ENCODE data around the gene CTF1. TPM values are rescaled to one million over a fixed set of nuclear protein-coding genes. Genes with fewer than 3 reads are reported as not detected.

CTF1 gene
- total RNA-seq, 1 donor from 2014 or later: 5.1 TPM

DNA sequence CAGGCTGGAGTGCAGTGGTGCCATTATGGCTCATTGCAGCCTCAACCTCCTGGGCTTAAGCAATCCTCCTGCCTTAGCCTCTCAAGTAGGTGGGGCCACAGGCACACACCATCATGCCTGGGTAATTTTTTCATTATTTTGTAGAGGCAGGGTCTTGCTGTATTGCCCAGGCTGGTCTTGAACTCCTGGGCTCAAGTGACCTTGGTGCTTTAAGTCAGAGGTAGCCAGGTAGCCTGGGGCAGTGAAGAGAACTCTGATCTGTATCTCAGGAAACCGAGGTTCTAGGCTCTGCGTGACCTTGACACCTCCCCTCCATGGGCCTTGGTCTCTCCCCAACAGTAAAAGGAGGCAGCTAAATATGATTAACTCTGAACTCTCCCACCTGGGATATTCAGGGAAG, 3.4 kb downstream of the CTF1 start:
- H3K4me1 Mint-ChIP-seq (ENCODE audit: low read depth): peaks cover 15% of the 10 kb centered on the region
- H3K36me3 Mint-ChIP-seq (ENCODE audit: insufficient read depth): no peaks in the 10 kb centered on the region
- TF ChIP-seq, protein P1, sequence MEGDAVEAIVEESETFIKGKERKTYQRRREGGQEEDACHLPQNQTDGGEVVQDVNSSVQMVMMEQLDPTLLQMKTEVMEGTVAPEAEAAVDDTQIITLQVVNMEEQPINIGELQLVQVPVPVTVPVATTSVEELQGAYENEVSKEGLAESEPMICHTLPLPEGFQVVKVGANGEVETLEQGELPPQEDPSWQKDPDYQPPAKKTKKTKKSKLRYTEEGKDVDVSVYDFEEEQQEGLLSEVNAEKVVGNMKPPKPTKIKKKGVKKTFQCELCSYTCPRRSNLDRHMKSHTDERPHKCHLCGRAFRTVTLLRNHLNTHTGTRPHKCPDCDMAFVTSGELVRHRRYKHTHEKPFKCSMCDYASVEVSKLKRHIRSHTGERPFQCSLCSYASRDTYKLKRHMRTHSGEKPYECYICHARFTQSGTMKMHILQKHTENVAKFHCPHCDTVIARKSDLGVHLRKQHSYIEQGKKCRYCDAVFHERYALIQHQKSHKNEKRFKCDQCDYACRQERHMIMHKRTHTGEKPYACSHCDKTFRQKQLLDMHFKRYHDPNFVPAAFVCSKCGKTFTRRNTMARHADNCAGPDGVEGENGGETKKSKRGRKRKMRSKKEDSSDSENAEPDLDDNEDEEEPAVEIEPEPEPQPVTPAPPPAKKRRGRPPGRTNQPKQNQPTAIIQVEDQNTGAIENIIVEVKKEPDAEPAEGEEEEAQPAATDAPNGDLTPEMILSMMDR (IDR thresholded peaks at IDR 0.05; ENCODE audit: unreplicated experiment): no peak

DNA sequence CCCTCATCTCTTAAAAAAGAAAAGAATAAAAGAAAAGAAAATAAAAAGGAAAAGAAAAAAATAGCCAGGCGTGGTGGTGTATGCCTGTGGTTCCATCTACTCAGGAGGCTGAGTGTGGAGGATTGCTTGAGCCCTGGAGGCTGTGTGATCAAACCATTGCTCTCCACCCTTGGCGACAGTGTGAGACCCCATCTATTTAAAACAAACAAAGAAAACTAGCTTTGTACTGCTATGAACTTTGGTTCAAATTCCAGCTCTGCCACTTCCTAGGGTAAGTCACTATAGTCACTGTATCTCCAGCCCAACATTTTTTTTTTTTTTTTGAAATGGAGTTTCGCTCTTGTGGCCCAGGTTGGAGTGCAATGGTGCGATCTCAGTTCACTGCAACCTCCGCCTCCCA, 4.2 kb downstream of the CTF1 start:
- H3K27ac Mint-ChIP-seq: no peak overlapping the region

More for the DNA sequence above, 3.4 kb downstream of the CTF1 start:
- no peaks in the 10 kb centered on the region for H3K9me3 Mint-ChIP-seq (ENCODE audit: low read depth)
- no peak overlapping the region for H3K4me3 Mint-ChIP-seq (ENCODE audit: low read depth)
- DNase-seq (ENCODE audit: low spot score, unreplicated experiment): no peak
- no peak overlapping the region for H3K27ac Mint-ChIP-seq
- H3K27me3 Mint-ChIP-seq: no peaks in the 10 kb centered on the region

DNA sequence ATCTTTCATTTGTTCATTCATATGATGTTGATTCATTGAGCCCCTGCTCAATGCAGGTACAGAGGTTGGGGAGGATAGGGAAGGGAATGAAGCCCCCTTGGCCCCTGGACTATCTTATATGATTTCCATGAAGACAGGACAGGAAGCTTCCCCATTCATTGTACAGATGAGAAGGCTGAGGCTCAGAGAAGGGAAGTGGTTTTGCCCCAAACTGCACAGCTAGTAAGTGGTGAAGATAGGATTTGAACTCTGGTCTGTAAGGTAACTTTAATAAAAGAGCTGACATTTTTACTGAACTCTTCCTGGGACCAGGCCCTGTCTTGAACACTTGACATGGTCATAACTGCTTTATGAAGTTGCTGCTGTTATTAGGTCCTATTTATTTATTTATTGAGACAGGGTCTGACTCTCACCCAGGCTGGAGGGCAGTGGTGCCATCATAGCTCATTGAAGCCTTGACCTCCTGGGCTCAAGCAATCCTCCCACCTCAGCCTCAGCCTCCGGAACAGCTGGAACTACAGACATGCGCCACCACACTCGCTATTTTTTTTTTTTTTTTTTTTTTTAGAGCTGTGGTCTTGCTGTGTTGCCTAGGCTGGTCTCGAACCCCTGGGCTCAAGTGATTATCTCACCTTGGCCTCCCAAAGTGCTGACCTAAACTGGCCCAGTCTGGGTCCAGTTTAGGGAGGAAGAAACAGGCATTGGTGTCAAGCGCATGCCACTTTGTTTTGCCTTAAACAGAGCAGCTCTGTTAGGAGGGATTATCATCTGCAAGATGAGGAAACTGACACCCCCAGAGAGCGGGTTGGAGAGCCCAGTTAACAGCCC, 5.0 kb downstream of the CTF1 start:
- Mint-ChIP-seq H3K9me3 (ENCODE audit: low read depth) (no peaks in the 10 kb centered on the region), H3K4me3 (ENCODE audit: low read depth) (peak overlapping the region; percentile 64), H3K4me1 (ENCODE audit: low read depth) (peaks cover 6% of the 10 kb centered on the region), H3K27me3 (no peaks in the 10 kb centered on the region), H3K36me3 (ENCODE audit: insufficient read depth) (no peaks in the 10 kb centered on the region), H3K27ac (no peak overlapping the region)
- no peak for DNase-seq (ENCODE audit: low spot score, unreplicated experiment)
- TF ChIP-seq, protein P1 (IDR thresholded peaks at IDR 0.05; ENCODE audit: unreplicated experiment): no peak

More for the DNA sequence above, 4.2 kb downstream of the CTF1 start:
- TF ChIP-seq, protein P1 (IDR thresholded peaks at IDR 0.05; ENCODE audit: unreplicated experiment): no peak
- Mint-ChIP-seq H3K4me1 (ENCODE audit: low read depth) (peaks cover 13% of the 10 kb centered on the region), H3K4me3 (ENCODE audit: low read depth) (no peak overlapping the region), H3K9me3 (ENCODE audit: low read depth) (no peaks in the 10 kb centered on the region), H3K27me3 (no peaks in the 10 kb centered on the region), H3K36me3 (ENCODE audit: insufficient read depth) (no peaks in the 10 kb centered on the region)
- DNase-seq (ENCODE audit: low spot score, unreplicated experiment): no peak

DNA sequence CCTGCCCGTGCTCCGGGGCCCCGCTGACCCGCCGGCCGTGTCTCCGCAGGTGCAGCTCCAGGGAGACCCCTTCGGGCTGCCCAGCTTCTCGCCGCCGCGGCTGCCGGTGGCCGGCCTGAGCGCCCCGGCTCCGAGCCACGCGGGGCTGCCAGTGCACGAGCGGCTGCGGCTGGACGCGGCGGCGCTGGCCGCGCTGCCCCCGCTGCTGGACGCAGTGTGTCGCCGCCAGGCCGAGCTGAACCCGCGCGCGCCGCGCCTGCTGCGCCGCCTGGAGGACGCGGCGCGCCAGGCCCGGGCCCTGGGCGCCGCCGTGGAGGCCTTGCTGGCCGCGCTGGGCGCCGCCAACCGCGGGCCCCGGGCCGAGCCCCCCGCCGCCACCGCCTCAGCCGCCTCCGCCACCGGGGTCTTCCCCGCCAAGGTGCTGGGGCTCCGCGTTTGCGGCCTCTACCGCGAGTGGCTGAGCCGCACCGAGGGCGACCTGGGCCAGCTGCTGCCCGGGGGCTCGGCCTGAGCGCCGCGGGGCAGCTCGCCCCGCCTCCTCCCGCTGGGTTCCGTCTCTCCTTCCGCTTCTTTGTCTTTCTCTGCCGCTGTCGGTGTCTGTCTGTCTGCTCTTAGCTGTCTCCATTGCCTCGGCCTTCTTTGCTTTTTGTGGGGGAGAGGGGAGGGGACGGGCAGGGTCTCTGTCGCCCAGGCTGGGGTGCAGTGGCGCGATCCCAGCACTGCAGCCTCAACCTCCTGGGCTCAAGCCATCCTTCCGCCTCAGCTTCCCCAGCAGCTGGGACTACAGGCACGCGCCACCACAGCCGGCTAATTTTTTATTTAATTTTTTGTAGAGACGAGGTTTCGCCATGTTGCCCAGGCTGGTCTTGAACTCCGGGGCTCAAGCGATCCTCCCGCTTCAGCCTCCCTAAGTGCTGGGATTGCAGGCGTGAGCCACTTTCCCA, 5.9 kb downstream of the CTF1 start:
- H3K4me3 Mint-ChIP-seq (ENCODE audit: low read depth): peak overlapping the region; percentile 82
- peak overlapping the region; percentile 98 for H3K27ac Mint-ChIP-seq
- peak; percentile 64 for DNase-seq (ENCODE audit: low spot score, unreplicated experiment)
- no peaks in the 10 kb centered on the region for H3K27me3 Mint-ChIP-seq
- TF ChIP-seq, protein P1 (IDR thresholded peaks at IDR 0.05; ENCODE audit: unreplicated experiment): peak; percentile 45
- no peaks in the 10 kb centered on the region for H3K9me3 Mint-ChIP-seq (ENCODE audit: low read depth)
- no peaks in the 10 kb centered on the region for H3K36me3 Mint-ChIP-seq (ENCODE audit: insufficient read depth)
- H3K4me1 Mint-ChIP-seq (ENCODE audit: low read depth): peaks cover under 1% of the 10 kb centered on the region

DNA sequence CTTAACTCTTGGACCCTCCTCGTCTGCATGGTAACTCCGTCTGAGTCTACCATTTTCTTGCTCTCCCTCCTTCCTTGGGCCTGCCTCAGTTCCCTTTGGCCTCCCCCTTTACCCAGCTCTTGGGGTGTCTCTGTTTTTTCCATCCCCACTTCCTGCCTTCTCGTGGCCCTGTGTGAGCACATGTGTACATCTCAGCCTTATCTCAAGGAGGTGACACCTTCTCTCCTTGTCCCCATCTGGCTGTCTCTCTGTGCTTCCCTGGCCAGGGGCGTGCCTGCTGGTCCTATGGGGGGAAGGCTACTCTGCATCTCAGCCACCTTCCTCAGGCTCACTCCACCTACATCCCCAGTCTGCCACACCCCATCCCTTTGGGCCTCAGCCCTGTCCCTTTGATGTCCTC, 6.6 kb downstream of the CTF1 start:
- no peak for DNase-seq (ENCODE audit: low spot score, unreplicated experiment)
- Mint-ChIP-seq H3K4me3 (ENCODE audit: low read depth) (peak overlapping the region; percentile 82), H3K36me3 (ENCODE audit: insufficient read depth) (no peaks in the 10 kb centered on the region), H3K27ac (peak overlapping the region; percentile 98), H3K4me1 (ENCODE audit: low read depth) (no peaks in the 10 kb centered on the region), H3K9me3 (ENCODE audit: low read depth) (no peaks in the 10 kb centered on the region), H3K27me3 (no peaks in the 10 kb centered on the region)
- TF ChIP-seq, protein P1 (IDR thresholded peaks at IDR 0.05; ENCODE audit: unreplicated experiment): no peak

All from progenitor cell of endocrine pancreas (in vitro differentiated cells).